Urinary bladder (tissue), 4 donors: ENCODE measurements around the gene RAB40C. TPM values are rescaled to one million over a fixed set of nuclear protein-coding genes. Genes with fewer than 3 reads are reported as not detected.

Source experiments
- DNase-seq: peaks from one replicate; pipeline ENCODE4 v3.0.0-alpha.2; 2015; ENCODE audit errors: extremely low spot score
- H3K27ac ChIP-seq: one replicate; pipeline ENCODE4 v1.5.1; 2013; ENCODE audit warnings: low read depth, mild to moderate bottlenecking, moderate library complexity
- H3K36me3 ChIP-seq: one replicate; pipeline ENCODE4 v1.6.1; 2013; ENCODE audit warnings: mild to moderate bottlenecking, moderate library complexity; ENCODE audit not compliant: insufficient read depth
- H3K4me1 ChIP-seq: one replicate; pipeline ENCODE4 v1.6.1; 2013; ENCODE audit warnings: mild to moderate bottlenecking, moderate library complexity; ENCODE audit not compliant: insufficient read depth
- H3K4me3 ChIP-seq: one replicate; pipeline ENCODE4 v1.5.1; 2013; ENCODE audit warnings: low read depth, low read length
- WGBS: extraction: QIAGEN DNeasy Blood & Tissue Kit; methylation state at CpG from one replicate; pipeline ENCODE4 v1.1.7; 2013; 5-methylcytosine and 5-hydroxymethylcytosine counted together
- polyA plus RNA-seq: library from polyadenylated mRNA; stranded (reverse); fragments of 200-250 nt; gene quantifications from one replicate; pipeline ENCODE4 v1.2.3, GENCODE V29; 2013
- total RNA-seq: library from RNA; depleted of rRNA; stranded (reverse); fragments of >200 nt; gene quantifications from one replicate; pipeline ENCODE4 v1.2.3, GENCODE V29; 2014
- donor health status: healthy with polysubstance abuse.
- donor health status: healthy.

The RAB40C gene
- total and polyA plus RNA-seq, 2 donors: 6.9 to 30.9 TPM

DNA sequence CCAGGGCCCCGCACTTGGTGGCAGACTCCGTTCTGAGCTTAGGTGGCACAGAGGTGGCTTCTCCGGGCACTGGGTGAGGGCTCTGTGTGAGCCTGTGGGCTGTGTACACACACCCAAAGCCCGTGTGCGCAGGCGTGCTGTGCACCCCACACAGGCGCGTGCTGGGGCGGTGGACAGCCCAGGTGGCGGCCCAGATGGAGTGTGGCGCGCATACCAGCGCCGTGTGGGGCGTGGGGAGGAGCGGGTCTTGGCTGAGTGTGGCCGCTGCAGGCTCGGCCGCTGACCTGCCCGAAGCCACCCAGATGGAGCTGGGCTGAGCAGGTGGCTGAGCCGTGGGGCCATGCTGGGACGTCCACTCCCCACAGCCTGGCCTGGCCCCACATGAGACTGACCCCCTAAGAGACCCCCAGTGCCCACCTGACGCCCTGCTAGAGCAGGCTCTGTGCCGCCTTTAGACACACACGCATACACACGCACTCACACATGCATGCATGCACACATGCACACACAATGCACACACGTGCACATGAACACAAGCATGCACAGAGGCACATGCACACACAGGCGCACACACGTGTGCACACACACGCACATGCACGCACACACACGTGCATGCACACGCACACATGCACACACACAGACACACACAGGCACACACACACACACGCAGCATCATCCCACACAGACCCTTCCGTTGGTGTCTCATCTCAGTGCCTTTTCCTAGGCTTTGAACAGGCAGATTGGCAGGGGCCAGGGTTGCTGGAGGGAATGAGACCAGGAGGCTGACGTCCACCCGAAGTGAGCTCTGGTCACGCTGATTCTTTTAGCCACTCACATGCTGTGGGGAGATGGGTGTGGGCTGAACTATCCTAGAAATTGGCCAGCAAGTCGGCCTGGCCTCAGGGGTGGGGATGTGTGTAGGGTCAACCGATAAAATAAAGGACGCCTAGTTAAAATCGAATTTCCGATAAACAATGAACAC is 27.6 kb upstream of the RAB40C start:
- H3K4me1 ChIP-seq: peaks cover 4% of the 10 kb centered on the region
- H3K27ac ChIP-seq: no peak overlapping the region
- H3K36me3 ChIP-seq: no peaks in the 10 kb centered on the region
- WGBS: 84% methylated on average over 43 of the region's 43 CpGs
- no peak overlapping the region for H3K4me3 ChIP-seq
- no peak for DNase-seq

DNA sequence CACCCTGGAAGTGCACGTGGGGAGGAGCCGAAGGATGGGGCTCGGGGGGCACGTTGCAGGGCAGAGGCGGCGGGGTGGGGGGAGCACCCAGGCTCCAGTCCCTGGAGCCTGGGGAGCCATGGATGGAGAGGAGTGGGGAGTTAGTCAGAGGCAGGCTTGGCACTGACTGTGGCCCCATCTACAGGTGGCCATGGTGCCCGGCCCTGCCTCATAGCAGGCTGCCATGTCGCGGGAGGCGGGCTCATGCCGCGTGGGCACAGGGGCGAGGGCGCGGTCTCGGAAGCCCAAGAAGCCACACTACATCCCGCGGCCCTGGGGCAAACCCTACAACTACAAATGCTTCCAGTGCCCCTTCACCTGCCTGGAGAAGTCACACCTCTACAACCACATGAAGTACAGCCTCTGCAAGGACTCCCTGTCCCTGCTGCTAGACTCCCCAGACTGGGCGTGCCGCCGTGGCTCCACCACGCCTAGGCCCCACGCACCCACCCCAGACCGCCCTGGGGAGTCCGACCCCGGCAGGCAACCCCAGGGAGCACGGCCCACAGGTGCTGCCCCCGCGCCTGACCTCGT is 26.7 kb upstream of the RAB40C start:
- Histone ChIP-seq H3K27ac (no peak overlapping the region), H3K4me1 (peaks cover 4% of the 10 kb centered on the region), H3K4me3 (no peak overlapping the region), H3K36me3 (no peaks in the 10 kb centered on the region)
- WGBS: 89% methylated on average over 30 of the region's 30 CpGs
- no peak for DNase-seq

DNA sequence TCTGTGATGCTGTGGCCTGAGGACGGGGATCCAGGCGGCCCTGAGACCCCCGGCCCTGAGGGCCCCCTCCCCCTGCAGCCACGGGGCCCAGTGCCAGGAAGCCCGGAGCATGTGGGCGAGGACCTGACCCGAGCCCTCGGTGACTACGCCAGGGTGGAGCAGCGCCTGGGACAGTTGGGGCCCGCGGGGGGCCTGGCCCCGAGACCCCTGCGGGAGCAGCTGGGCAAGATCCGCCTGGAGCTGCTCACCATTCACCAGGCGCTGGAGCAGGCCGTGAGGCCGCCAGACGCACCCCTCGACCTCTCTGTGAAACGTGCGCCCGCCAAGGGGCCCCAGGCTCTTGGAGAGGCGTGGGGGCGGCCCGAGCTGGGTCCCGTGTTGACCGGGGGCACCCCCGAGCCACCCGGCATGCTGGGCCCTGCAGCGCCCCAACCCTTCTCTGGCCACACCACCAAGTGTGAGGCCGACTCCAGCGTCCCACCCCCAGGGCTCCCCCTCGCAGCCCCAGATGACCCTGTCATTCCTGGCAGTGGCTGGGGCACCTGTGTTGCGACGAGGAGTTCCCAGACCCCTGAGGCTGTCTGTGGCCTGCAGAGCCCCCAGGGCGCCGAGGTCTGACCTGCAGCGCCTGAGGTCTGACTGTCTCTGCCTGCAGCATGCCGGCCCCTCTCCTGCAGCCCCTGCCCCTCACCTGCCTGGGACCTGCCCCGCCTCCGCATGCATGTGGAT is 25.0 kb upstream of the RAB40C start:
- Histone ChIP-seq H3K4me1 (peaks cover 5% of the 10 kb centered on the region), H3K27ac (no peak overlapping the region), H3K36me3 (no peaks in the 10 kb centered on the region), H3K4me3 (no peak overlapping the region)
- WGBS: 85% methylated on average over 42 of the region's 42 CpGs
- no peak for DNase-seq

DNA sequence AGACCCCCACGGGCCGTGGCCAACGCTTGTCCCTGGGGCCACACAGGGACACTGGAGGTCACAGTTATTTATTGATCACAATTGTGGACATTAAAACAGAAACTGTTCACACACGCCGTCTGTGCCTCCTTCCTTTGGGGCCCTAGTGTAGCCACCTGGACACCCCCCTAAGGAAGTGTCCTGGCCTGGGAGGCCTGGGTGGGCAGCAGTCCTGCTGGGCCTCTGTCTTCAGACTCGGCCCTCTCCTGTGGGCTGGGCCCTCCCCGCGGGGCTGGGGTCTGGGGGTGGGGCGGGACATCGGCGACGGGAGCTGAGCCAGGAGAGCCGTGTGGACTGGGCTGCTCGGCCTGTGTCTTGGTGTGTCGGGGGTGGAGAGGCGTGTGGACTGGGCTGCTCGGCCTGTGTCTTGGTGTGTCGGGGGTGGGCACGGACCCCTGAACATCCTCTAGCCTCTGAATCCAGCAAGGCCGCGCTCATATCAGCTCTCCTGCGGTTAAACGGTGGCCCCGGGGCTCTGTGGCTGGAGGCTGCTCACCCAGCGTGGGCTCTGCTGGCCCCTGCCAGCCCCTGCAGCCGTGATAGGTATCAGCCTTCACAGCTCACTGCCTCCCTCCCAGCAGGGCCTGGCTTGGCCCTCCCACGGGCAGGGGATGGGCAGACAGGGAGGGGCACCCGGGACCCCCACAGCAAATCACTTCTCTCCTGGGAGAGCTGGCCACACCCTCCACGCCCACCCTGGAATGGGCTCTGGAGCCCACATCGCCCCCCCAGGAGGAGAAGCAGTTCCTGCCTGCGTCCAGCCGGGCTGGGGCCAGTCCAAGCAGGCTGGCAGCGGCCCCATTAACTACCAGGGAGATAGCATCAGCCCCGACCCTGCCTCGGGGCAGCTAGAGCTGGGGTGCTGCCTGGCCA is 24.2 kb upstream of the RAB40C start:
- Histone ChIP-seq H3K4me1 (peaks cover 4% of the 10 kb centered on the region), H3K36me3 (no peaks in the 10 kb centered on the region), H3K4me3 (no peak overlapping the region), H3K27ac (no peak overlapping the region)
- 27% methylated on average over 35 of the region's 35 CpGs for WGBS
- DNase-seq: no peak

DNA sequence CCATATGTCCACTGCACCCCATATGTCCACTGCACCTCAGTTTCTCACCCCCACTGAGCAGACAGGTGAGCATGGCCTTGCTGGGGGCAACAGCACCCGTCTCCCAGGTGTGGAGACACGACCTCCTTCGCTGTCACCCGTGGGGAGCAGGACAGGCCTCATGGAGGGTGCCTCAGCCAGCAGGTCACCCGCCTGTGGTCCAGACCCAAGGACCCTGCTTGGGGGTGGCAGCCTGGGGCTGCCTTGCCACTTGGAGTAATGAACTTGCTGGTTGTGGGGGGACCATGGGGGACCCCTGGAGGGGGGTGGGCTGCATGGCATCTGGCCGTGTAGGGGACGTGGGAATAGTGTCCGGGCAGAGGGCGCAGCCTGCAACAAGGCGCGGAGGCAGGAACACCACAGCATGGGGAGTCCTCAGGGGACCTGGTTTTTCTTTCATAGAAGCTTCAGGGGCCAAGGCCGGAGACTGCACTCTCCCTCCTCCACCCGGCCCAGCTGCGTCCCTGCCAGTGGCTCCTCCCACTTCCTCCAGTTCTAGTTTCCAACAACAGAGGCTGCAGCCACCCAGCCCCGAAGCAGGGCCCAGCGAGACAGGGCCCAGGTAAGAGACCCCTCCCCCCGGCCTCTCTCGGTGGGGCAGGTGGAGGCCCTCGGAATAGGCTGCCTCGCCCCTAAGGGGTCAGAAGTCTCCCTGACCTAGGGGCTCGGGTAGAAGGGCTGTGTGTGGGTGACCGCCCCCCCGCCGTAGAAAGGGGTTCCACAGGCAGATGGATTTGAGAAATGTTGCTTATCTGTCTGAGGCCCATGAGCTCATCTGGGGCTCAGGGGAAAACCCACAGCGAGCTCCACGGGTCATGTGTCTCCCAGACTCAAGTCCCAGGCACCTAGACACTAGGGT is 23.1 kb upstream of the RAB40C start, which contains the start of gene NHLRC4:
Gene NHLRC4, plus strand, starts transcription at position 531 of the 898 bp plus-strand sequence. CDS start 1,043 bp downstream, outside the sequence.
- Histone ChIP-seq H3K4me1 (peaks cover 4% of the 10 kb centered on the region), H3K4me3 (peak within 1 kb of the TSS; percentile 30), H3K27ac (peak within 1 kb of the TSS; percentile 43), H3K36me3 (no peaks in the 10 kb centered on the region)
- 26% methylated on average over 26 of the region's 26 CpGs for WGBS
- peak; percentile 32 for DNase-seq

DNA sequence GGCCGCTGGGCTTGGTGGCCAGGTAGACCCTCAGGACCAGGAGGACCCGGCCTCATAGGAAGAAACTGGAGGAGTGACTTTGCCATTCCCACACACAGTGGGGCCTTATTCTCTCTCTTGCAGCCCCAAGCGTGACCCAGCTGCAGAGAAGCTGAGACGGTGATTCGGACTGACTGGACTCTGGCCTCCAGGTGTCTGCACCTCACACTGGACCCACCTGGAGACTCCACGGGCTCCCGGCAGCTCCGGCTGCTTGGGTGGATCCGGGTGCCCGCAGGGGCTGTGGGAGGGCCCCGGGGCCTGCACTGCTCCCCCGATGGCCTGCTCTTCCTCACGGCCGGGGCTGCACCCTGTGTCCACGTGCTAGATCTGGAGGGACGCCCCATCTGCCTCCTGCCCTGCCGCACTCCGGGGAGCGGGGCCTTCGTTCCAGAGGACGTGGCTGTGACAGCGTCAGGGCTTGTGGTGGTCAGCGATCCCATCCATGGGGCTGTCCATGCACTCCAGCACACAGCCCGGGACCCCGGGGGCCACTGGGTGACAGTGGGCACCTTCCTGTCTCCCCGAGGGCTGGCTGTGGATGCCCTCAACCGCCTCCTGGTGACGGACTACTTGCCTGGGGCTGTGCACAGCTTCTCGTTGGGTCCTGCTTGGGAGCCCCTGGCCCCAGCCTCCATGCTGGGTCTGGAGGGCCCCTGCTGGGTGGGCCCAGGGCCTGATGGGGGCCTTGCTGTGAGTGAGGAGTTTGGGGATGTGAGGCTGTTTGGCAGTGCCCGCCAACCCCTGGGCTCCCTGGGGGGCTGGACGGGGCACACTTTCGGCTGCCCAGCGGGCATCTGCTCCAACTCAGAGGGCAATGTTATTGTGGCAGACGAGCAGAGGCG is 22.3 kb upstream of the RAB40C start:
- 89% methylated on average over 35 of the region's 35 CpGs for WGBS
- Histone ChIP-seq H3K36me3 (no peaks in the 10 kb centered on the region), H3K4me3 (no peak overlapping the region), H3K4me1 (peaks cover 4% of the 10 kb centered on the region), H3K27ac (no peak overlapping the region)
- no peak for DNase-seq

DNA sequence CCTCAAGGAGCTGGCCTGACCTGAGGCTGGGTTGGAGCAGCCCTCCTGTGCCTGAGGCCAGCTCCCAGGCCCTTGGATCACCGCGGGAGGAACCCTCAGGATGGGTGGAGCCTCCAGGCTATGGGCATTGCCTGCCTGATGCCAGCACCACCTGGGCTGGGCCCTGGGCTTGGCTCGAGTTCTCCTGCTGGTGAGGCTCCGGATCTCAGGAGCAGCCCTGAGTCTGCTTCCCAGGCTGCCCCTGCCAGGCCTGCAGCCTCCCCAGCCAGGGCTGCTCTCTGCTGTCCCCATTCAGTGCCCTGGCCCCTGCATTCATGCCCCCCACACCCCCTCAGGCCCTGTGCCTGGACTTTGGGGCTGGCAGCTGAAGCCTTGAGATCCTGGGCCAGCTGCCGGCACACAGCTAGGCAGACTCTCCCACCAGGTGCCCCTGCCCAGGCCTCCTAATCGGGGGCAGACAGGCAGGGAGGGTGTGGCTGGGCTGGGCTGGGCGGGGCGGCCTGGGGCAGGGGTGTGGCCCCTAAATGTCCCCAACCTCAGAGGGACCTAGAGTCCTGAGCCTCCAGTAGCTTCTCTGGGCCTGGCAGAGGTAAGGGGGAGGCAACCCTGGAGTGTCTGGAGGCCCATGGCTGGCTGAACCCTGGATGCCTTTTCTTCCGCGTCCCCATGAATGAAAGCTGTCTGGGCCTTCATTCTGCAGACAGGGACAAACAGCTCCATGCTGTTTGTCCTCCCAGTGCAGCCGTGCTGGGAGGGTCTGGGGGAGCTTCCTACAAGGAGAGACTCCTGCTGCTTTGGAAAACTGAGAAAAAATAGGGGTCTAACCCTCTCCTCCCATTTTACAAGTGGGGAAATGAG is 21.2 kb upstream of the RAB40C start:
- H3K4me3 ChIP-seq: no peak overlapping the region
- WGBS: 69% methylated on average over 11 of the region's 11 CpGs
- peaks cover 4% of the 10 kb centered on the region for H3K4me1 ChIP-seq
- no peak for DNase-seq
- no peaks in the 10 kb centered on the region for H3K36me3 ChIP-seq
- H3K27ac ChIP-seq: no peak overlapping the region

DNA sequence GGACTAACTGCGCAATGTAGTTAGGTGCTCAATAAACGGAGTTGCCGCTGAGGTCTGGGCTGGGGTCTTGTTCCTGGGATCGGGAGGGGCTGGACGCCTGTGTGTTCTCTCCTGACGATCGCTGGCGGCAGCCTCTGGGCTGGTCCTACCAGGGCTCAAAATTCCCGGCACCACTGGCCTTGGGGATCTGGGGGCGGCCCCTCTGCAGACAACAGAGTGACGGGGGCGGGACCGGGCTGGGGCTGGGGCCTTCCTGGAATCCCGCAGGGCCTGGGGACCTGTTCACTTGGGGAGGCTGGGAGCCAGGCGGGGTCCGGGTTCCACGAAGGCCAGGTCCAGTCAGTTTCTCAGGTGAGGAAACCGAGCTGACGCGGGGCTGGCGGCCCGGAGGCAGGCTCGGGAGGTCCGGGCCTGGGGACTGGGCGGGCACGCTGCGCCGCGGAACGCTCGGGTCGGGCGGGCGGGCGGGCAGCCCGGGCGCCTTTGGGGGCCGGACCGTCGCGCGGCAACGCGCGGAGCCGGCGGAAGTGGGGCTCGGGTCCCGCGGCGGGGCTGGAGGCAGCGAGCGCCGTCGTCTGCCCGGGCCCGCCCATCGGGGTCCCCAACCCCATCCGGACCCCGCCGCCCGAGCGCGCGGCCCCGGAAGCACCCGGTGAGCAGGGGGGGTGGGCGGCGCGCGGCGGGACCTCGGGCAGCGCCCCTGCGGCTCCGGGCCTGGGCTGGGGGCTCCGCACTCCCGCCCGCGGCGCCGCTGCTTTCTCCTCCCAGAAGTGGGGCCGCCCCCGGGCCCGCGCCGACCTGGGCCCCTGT is 20.2 kb upstream of the RAB40C start, which contains the start of gene PIGQ:
Gene PIGQ, plus strand, starts transcription at position 524 of the 810 bp plus-strand sequence. CDS start 4,107 bp downstream, outside the sequence.
- Histone ChIP-seq H3K36me3 (no peaks in the 10 kb centered on the region), H3K27ac (peak within 1 kb of the TSS; percentile 53), H3K4me3 (peak within 1 kb of the TSS; percentile 97), H3K4me1 (peaks cover 4% of the 10 kb centered on the region)
- WGBS: 1% methylated on average over 87 of the region's 87 CpGs
- no peak for DNase-seq

DNA sequence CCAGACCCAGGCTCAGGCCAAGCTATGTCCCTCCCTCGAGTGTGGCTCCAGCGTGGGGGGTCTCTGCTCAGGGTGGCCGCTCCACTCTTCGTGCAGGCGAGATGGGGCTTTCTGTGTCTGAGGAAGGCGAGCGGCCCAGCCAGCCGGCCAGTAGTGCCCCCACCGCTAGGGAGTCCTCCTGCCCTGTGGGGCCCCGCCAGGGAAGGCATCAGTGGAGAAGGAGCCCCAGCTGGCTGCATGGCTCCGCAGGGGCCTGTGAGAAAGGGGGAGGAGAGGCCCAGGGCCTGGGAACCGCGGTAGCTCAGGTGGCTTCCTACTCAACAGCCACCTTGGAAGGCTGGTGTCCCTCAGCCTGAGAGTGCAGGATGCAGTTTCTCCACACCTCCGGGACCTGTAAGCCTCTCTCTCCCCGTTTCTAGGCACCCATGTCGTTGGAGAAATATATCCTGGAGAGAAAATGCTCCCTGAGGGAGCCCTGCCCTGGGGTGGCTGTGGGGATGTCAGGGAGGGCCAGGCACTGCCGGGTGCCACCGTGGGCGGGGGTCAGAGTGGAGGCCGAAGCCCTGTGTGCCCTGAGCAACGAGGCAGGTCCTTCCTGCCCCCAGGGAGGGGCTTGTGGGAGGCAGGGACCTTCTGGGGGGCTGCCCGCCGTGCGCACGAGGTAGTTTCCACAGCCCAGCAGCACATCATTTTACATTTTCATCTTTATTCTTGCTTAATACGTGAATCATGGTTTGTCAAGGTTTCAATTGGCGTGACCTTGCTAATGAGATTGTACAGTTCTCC is 16.8 kb upstream of the RAB40C start:
- Histone ChIP-seq H3K4me1 (peaks cover 2% of the 10 kb centered on the region), H3K4me3 (no peak overlapping the region), H3K36me3 (no peaks in the 10 kb centered on the region), H3K27ac (no peak overlapping the region)
- DNase-seq: no peak
- WGBS: 88% methylated on average over 27 of the region's 27 CpGs
